Astrocyte (in vitro differentiated cells and primary cell): ENCODE data around the gene RRP1.

ENCODE experiments used
- CTCF ChIP-seq: IDR thresholded peaks from 2 replicates; pipeline ENCODE4 v1.5.1; 2011; ENCODE audit warnings: low read depth, mild to moderate bottlenecking, inconsistent platforms, low read length, moderate library complexity; ENCODE audit not compliant: insufficient read depth
- EZH2 ChIP-seq: IDR thresholded peaks from 2 replicates; pipeline ENCODE4 v1.6.1; 2012; ENCODE audit warnings: mild to moderate bottlenecking, low read length, inconsistent platforms; ENCODE audit not compliant: insufficient read depth

DNA sequence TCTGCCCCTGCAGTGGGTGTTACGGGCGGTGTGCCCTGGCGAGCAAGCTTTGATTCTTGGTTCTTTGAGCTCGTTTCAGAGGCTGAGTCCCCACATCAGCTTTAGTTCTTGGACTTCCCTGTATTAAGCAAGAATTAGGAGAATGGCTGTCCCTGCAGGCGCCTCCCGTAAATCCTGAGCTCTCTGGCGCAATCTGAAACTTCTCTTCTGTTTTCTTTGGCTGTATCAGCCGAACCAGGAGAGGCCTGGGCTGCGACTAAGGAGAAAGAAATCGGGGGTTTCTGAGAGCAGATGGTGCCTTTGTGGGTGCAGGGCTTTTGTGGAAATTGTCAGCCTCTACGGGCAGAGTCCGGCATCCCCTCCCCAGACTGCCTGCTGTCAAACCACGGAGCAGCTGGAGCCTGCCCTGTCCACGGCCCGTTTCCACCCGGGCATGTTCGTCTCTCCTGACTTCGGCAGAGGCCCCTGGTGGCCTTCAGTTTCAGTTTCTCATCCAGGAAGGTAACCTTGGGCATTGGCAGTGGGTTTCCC lies 31.2 kb upstream of the RRP1 start:
- TF ChIP-seq EZH2 = no peak
- no peak for TF ChIP-seq CTCF
